B cell (primary cell): ENCODE results near the gene LRCOL1. TPM values are rescaled to one million over a fixed set of nuclear protein-coding genes. Genes with fewer than 3 reads are reported as not detected.

Source experiments
- ATAC-seq: fragments of 200-7000 bp; cut with Tn5 transposase; one replicate; pipeline ENCODE4 v1.10.0; 2021; ENCODE audit warnings: low read depth, mild to moderate bottlenecking, moderate number of reproducible peaks, moderate library complexity
- CTCF ChIA-PET: fragments of 350-600 bp; sonication (Branson Sonifier 250); formaldehyde crosslinking; loops from one replicate; lab custom pipeline; 2021; ENCODE audit warnings: antibody characterized with exemption, inconsistent platforms; lab: Charles Lee
- POLR2A ChIA-PET: fragments of 350-600 bp; sonication (Branson Sonifier 250); formaldehyde crosslinking; loops from one replicate; lab custom pipeline; 2021; ENCODE audit warnings: antibody characterized with exemption; lab: Charles Lee
- DNase-seq: peaks from one replicate; pipeline ENCODE4 v3.0.0; 2013
- H2AFZ ChIP-seq: 2 replicates; pipeline ENCODE4 v1.6.1; 2012; ENCODE audit warnings: mild to moderate bottlenecking, low read depth, low read length; ENCODE audit not compliant: insufficient read depth, poor library complexity, severe bottlenecking
- H3K27ac ChIP-seq, 2 donors: 1 replicate in 1 of 2; 2 replicates in 1 of 2; pipeline ENCODE4 v1.5.1; 2012 to 2013; ENCODE audit warnings: low read length in 2 of 2, mild to moderate bottlenecking in 2 of 2, moderate library complexity in 1 of 2
- H3K27me3 ChIP-seq, 4 experiments: fragments of 200-600 bp in 1 of 4; sonication (generic) in 1 of 4; replicated peaks in 1 of 4; 1 replicate in 2 of 4; 2 replicates in 2 of 4; pipeline versions ENCODE4 v1.6.1 to v1.7.0; 2013 to 2016; ENCODE audit warnings: low read length in 3 of 4, mild to moderate bottlenecking in 2 of 4, mixed read lengths in 1 of 4, moderate library complexity in 1 of 4; ENCODE audit not compliant: insufficient read depth in 4 of 4, control insufficient read depth in 3 of 4; ENCODE audit errors: control extremely low read depth in 1 of 4
- H3K36me3 ChIP-seq, 2 experiments: replicated peaks in 1 of 2; 1 replicate in 1 of 2; 2 replicates in 1 of 2; pipeline versions ENCODE4 v1.6.1 to v1.7.1; 2013; ENCODE audit warnings: low read length in 1 of 2; ENCODE audit not compliant: insufficient read depth in 2 of 2, control insufficient read depth in 1 of 2; ENCODE audit errors: control extremely low read depth in 1 of 2, extremely low read depth in 1 of 2
- H3K4me1 ChIP-seq, 2 donors: fragments of 200-600 bp in 1 of 2; sonication (generic) in 1 of 2; 1 replicate in 1 of 2; 2 replicates in 1 of 2; pipeline versions ENCODE4 v1.5.1 to v1.6.1; 2013 to 2017; ENCODE audit warnings: low read length in 2 of 2; ENCODE audit not compliant: control insufficient read depth in 2 of 2, insufficient read depth in 2 of 2
- H3K4me2 ChIP-seq: replicated peaks from 2 replicates; pipeline ENCODE3; 2012; ENCODE audit warnings: mild to moderate bottlenecking, low read depth, low read length; ENCODE audit not compliant: poor library complexity, severe bottlenecking
- H3K4me3 ChIP-seq, 5 experiments: fragments of 200-600 bp in 1 of 5; sonication (generic) in 1 of 5; 1 replicate in 3 of 5; 2 replicates in 2 of 5; pipeline versions ENCODE4 v1.5.1 to v1.7.0; 2011 to 2016; ENCODE audit warnings: low read length in 4 of 5, mild to moderate bottlenecking in 4 of 5, low read depth in 2 of 5, control low read depth in 1 of 5, moderate library complexity in 1 of 5; ENCODE audit not compliant: insufficient read depth in 1 of 5; ENCODE audit errors: control extremely low read depth in 1 of 5, extremely low read depth in 1 of 5
- H3K79me2 ChIP-seq: fragments of 200-600 bp; sonication (generic); one replicate; pipeline ENCODE4 v1.6.0; 2016; ENCODE audit warnings: low read length; ENCODE audit not compliant: control insufficient read depth, insufficient read depth
- H3K9ac ChIP-seq: fragments of 200-600 bp; sonication (generic); 2 replicates; pipeline ENCODE4 v1.6.1; 2017; ENCODE audit warnings: mild to moderate bottlenecking, low read length, moderate library complexity
- H3K9me3 ChIP-seq, 3 donors: one replicate each; pipeline versions ENCODE4 v1.6.1 to v1.7.1; 2013; ENCODE audit warnings: low read length in 2 of 3; ENCODE audit not compliant: control insufficient read depth in 2 of 3, insufficient read depth in 1 of 3; ENCODE audit errors: control extremely low read depth in 1 of 3
- H4K20me1 ChIP-seq: 2 replicates; pipeline ENCODE4 v1.6.0; 2012; ENCODE audit warnings: mild to moderate bottlenecking, low read length; ENCODE audit not compliant: insufficient read depth, control insufficient read depth, poor library complexity, severe bottlenecking
- H3K27ac Mint-ChIP-seq: one replicate; pipeline ENCODE4 v1.8.0; 2021; ENCODE audit warnings: mixed read lengths
- H3K27me3 Mint-ChIP-seq: one replicate; pipeline ENCODE4 v1.8.0; 2021; ENCODE audit warnings: mixed read lengths
- H3K4me1 Mint-ChIP-seq: one replicate; pipeline ENCODE4 v1.8.0; 2021; ENCODE audit warnings: mixed read lengths
- H3K4me3 Mint-ChIP-seq: one replicate; pipeline ENCODE4 v1.8.0; 2021; ENCODE audit warnings: mixed read lengths
- H3K9me3 Mint-ChIP-seq: one replicate; pipeline ENCODE4 v1.8.0; 2022; ENCODE audit warnings: mixed read lengths; ENCODE audit not compliant: insufficient read depth
- CTCF ChIP-seq: fragments of 200-600 bp; IDR thresholded peaks from one replicate; pipeline ENCODE4 v1.8.0; 2022; ENCODE audit warnings: antibody characterized with exemption, mild to moderate bottlenecking
- EZH2 ChIP-seq: IDR thresholded peaks from 2 replicates; pipeline ENCODE4 v1.6.1; 2012; ENCODE audit warnings: borderline replicate concordance, low read depth, mild to moderate bottlenecking, moderate library complexity, low read length; ENCODE audit not compliant: insufficient read depth, poor library complexity, severe bottlenecking
- WGBS: methylation state at CpG from one replicate; pipeline ENCODE4 v1.1.5; 2013; ENCODE audit warnings: missing lambda C conversion rate; ENCODE audit not compliant: insufficient coverage; 5-methylcytosine and 5-hydroxymethylcytosine counted together
- intact Hi-C: fragments of 100-400 bp; cut with micrococcal nuclease; formaldehyde crosslinking; loops from one replicate; pipeline ENCODE4 v1.10.0; 2022
- polyA plus RNA-seq: library from polyadenylated mRNA; depleted of rRNA; stranded (reverse); fragments of >200 nt; gene quantifications from 2 replicates; pipeline ENCODE4 v1.2.3, GENCODE V29; 2012
- total RNA-seq, 2 donors: library from RNA; stranded (reverse); fragments of 120-200 nt in 1 of 2; gene quantifications; 1 replicate in 1 of 2; 2 replicates in 1 of 2; pipeline versions ENCODE4 v1.2.3 to v1.2.4, GENCODE V29; 2013 to 2022

Gene LRCOL1
- total and polyA plus RNA-seq, 2 donors (not counting 1 experiment from before 2014, with no cell fraction given): not detected

DNA sequence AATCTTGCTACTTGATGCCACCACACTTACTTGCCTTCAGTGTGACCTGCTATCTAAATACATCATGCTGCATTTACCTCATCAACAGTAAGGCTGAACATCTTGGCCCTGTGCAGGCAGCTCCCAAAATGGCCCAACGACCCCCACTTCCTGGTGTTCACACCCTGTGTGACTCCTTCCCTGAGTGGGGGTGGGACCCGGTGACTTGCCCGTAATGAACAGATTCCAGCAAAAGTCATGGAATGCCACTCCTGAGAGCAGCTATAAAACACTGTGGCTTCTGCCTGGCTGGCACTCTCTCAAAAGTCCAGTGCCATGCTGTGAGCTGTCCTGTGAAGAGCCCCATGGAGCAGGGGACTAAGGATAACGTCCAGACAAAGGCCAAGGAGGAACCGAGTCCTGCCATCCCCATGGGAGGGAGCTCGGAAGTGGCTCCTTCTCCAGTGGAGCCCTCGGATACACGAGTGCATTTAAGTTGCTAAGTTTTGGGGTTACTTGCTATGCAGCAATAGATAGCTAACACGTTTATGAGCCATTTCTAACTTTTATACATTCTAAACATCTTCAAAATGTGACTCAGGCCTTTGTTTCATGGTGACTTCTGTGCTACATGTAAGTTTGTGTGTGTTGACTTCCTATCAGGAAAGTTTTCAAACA, 41.2 kb upstream of the LRCOL1 start:
- DNase-seq (no peak), ATAC-seq (no peak)
- H3K4me1 ChIP-seq: no peaks in the 10 kb centered on the region
- H3K27me3 Mint-ChIP-seq: no peaks in the 10 kb centered on the region
- H3K4me3 ChIP-seq: no peak overlapping the region
- no peaks in the 10 kb centered on the region for H3K27me3 ChIP-seq
- H3K36me3 ChIP-seq: peaks cover 2 to 16% of the 10 kb centered on the region in 2 experiments
- H3K79me2 ChIP-seq: no peaks in the 10 kb centered on the region
- CTCF ChIA-PET: no interaction called here
- no peak overlapping the region for H3K4me3 Mint-ChIP-seq
- H3K4me1 Mint-ChIP-seq: no peaks in the 10 kb centered on the region
- no peaks in the 10 kb centered on the region for H4K20me1 ChIP-seq
- POLR2A ChIA-PET: no interaction called here
- H3K27ac ChIP-seq: no peak overlapping the region
- no peak overlapping the region for H3K27ac Mint-ChIP-seq
- no peaks in the 10 kb centered on the region for H3K9me3 ChIP-seq
- intact Hi-C loops: no loop called here
- 97% methylated on average over 7 of the region's 9 CpGs for WGBS
- H2AFZ ChIP-seq: no peak overlapping the region
- H3K9ac ChIP-seq: no peak overlapping the region
- no peak for TF ChIP-seq CTCF
- no peak for TF ChIP-seq EZH2
- H3K4me2 ChIP-seq: no peak overlapping the region
- no peaks in the 10 kb centered on the region for H3K9me3 Mint-ChIP-seq

GRCh38 chr12:132649226-132649945, 39.0 kb upstream of the LRCOL1 start:
- POLR2A ChIA-PET: no interaction called here

More at GRCh38 chr12:132649226-132649945, 39.0 kb upstream of the LRCOL1 start:
- H3K27ac ChIP-seq: no peak overlapping the region
- no peaks in the 10 kb centered on the region for H3K27me3 ChIP-seq
- intact Hi-C loops: no loop called here
- CTCF ChIA-PET: no interaction called here
- WGBS: 95% methylated on average over 27 of the region's 27 CpGs
- no peaks in the 10 kb centered on the region for H3K27me3 Mint-ChIP-seq
- H3K9me3 Mint-ChIP-seq: no peaks in the 10 kb centered on the region
- no peaks in the 10 kb centered on the region for H3K4me1 Mint-ChIP-seq
- no peak overlapping the region for H3K9ac ChIP-seq
- H4K20me1 ChIP-seq: no peaks in the 10 kb centered on the region
- H3K4me3 Mint-ChIP-seq: no peak overlapping the region
- H3K4me2 ChIP-seq: no peak overlapping the region
- H3K9me3 ChIP-seq: no peaks in the 10 kb centered on the region
- ATAC-seq (no peak), DNase-seq (no peak)
- no peak overlapping the region for H3K4me3 ChIP-seq
- no peak for TF ChIP-seq CTCF
- no peak for TF ChIP-seq EZH2
- H3K27ac Mint-ChIP-seq: no peak overlapping the region
- peaks cover 0 to 7% of the 10 kb centered on the region in 2 experiments for H3K36me3 ChIP-seq
- no peaks in the 10 kb centered on the region for H3K4me1 ChIP-seq
- H3K79me2 ChIP-seq: no peaks in the 10 kb centered on the region
- H2AFZ ChIP-seq: no peak overlapping the region
